Epithelial cell of esophagus (primary cell): ENCODE measurements around the gene CCDC93.

Experiments used
- DNase-seq: peaks from one replicate; pipeline ENCODE4 v3.0.0; 2010; ENCODE audit warnings: low read depth
- H3K4me3 ChIP-seq: 2 replicates; pipeline ENCODE4 v1.5.1; 2011; ENCODE audit warnings: mild to moderate bottlenecking, low read length, control low read depth
- TF ChIP-seq, protein P1 (sequence below): IDR thresholded peaks from 2 replicates; pipeline ENCODE4 v1.5.1; 2011; ENCODE audit warnings: low read depth, mild to moderate bottlenecking, low read length, control low read depth, inconsistent platforms; ENCODE audit not compliant: insufficient read depth; ENCODE audit errors: missing control alignments

Gene CCDC93

DNA sequence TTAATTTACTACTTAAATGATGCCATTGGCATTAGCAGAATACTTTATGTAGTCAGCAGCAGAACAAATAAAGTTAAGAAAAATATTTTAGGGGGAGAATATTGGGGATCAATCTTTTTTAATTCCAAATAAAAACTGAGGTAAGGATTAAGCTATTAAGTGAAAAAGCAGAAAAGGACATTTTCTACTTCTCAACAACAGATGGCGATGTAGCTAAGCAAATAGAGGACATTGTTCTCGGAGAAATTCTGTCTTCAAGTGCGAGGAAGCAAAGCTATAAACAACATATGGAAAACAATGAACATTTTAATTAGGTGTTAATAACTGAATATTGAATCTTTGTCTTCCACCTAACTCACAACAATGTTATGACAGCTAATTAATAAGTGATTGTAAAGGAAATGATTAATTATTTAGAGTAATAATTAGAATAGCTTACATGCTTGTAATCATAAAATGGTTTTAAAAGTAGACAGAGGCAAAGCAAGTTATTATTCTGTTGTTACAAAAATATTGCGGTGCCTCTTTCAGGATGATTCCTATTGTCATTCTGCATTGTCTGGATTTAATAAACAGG is 32.9 kb upstream of the CCDC93 start:
- TF ChIP-seq, protein P1, sequence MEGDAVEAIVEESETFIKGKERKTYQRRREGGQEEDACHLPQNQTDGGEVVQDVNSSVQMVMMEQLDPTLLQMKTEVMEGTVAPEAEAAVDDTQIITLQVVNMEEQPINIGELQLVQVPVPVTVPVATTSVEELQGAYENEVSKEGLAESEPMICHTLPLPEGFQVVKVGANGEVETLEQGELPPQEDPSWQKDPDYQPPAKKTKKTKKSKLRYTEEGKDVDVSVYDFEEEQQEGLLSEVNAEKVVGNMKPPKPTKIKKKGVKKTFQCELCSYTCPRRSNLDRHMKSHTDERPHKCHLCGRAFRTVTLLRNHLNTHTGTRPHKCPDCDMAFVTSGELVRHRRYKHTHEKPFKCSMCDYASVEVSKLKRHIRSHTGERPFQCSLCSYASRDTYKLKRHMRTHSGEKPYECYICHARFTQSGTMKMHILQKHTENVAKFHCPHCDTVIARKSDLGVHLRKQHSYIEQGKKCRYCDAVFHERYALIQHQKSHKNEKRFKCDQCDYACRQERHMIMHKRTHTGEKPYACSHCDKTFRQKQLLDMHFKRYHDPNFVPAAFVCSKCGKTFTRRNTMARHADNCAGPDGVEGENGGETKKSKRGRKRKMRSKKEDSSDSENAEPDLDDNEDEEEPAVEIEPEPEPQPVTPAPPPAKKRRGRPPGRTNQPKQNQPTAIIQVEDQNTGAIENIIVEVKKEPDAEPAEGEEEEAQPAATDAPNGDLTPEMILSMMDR = peak; percentile 55
- peak; percentile 50 for DNase-seq
- H3K4me3 ChIP-seq = no peak overlapping the region

DNA sequence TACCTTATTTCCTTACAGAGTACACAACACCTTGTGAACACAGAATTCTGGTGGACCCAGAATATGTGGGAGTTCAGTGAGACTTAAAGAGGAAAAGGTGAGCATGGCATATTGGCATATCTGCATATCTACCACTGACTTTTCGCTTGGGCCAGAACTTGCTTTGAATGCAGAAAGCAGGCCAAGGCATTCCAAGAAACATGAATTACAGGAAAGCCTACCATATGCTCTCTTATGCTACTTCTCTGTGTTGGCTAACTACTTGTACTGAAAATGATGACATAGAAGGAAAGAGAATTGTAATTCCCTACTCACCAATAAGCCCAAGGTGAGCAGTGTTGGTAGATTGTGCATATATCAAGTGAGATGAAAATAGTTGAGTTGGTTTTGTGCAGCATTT is 31.4 kb upstream of the CCDC93 start:
- no peak for DNase-seq
- H3K4me3 ChIP-seq = no peak overlapping the region
- TF ChIP-seq, protein P1 = no peak

DNA sequence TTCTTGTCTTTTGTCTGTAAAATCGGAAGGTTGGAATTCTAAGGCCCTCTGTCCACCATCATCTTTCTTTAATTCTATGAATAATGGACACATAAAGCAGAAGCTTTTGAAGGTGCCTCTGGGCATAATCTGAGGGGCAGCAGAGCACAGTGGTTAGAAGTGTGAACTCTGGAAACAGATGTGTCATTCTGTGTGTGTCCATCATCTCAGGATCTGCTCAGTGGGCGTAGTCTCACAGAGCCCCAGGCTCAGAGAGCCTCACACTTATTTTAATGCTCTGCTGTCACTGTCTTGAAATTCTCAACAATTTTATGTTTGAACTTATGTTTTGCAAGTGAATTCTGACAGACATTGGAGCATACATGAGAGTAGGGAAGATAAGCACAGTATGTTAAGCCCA is 31.0 kb upstream of the CCDC93 start:
- TF ChIP-seq, protein P1 = no peak
- DNase-seq = no peak
- H3K4me3 ChIP-seq = no peak overlapping the region

DNA sequence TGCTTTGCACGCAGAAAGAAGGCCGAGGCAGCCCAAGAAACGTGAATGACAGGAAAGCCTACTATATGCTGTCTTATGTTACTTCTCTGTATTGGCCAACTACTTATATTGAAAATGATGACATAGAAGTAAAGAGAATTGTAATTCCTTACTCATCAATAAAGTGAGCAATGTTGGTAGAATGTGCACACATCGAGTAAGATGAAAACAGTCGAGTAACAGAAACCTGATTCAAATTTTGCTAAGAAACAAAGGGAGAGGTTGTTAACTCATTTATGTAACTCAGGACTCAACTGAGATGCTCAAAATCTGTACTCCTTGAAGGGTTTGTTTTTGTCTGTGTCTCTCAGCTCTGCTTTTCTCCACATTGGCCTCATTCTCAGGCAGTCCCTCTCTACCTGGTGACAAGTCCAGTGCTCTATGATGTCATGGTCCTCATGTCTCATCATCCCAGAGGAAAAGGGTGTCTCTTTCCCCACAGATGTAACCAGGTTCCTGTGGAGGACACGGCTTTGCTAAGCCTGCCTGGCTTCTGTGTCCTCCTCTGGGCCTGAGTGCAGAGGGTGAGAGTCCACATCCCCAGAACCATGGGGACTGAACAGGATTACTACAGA is 30.3 kb upstream of the CCDC93 start:
- no peak overlapping the region for H3K4me3 ChIP-seq
- DNase-seq = no peak
- TF ChIP-seq, protein P1 = no peak

DNA sequence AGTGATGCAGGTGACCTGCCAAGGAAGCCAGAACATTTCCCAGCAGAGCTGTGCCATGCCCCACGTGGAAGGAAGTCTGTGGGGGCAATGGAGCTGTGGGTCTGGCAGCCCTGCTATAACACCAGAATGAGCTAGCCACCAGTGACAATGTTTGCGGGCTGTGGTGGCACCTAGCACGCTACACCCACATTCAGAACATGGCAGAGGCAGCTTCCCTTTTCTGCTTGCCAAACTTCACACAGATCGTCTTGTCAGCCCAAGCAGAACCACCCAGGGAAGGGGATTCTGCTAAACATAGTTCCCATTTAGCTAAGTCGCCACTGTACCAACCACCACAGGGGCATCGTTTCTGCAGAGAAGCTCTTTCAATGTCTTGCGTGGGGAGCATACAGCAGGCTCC is 27.0 kb upstream of the CCDC93 start:
- TF ChIP-seq, protein P1 = no peak
- H3K4me3 ChIP-seq = no peak overlapping the region
- no peak for DNase-seq

DNA sequence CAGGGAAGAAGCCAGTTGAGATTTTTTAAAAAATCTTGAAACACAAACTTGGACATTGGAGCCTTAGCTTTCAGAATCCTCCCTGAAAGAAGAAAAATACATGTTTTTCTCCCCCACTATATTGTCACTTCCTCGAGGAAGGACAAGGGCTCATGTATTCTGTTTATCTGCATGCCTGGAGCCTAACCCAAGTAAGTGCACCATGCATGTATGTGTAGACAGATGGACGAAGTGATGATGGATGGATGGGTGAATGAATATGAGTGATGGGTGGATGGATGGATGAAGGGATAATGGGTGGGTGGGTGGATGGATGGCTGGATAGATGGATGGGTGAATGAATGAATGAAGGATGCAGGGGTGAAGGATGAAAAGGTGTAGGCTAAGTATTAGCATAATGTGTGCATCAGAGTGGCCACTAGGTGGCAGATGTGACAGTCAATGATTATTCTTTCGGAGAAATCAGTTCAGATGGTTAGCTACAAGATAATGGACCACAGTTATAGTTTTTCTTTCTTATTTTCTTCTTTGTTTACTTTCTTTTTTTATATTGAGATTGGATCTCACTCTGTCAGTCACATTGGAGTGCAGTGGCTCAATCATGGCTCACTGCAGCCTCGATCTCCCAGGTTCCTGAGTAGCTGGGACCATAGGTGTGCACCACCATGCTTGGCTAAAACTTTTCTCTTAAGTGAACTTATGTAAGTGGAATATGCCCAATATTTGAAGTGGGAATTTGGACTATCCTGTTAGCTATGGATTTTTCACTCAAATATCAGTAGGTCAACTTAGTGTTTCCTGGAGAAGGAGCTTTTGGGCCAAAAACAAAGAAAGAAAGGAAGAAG is 18.5 kb upstream of the CCDC93 start:
- no peak overlapping the region for H3K4me3 ChIP-seq
- TF ChIP-seq, protein P1 = peak; percentile 74
- peak; percentile 52 for DNase-seq

DNA sequence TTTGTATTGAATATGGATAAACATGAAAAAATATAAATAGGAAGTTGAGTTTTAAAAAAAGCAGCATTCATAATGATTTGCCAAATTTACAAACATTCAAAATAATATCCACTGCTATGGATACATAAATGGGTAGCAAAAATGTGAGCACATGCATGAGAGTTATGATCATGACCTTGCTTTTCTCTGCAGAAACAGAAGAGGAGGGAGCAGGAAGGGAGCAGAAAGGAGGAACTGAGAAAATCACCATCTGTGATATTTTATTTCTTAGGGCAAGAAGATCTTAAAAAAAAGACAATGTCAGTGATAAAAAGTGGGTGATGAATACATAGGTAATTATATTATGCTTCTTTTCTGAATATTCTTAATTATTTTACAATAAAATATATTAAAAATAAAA is 17.7 kb upstream of the CCDC93 start:
- TF ChIP-seq, protein P1 = no peak
- H3K4me3 ChIP-seq = no peak overlapping the region
- no peak for DNase-seq
